ENCODE data around the gene TSPAN31. TPM values are rescaled to one million over a fixed set of nuclear protein-coding genes. Genes with fewer than 3 reads are reported as not detected.

Gene TSPAN31
- total RNA-seq, 1 donor from 2014 or later: 72.0 TPM

GRCh38 chr12:57795354-57795753 lies 50.5 kb downstream of the TSPAN31 start:
- DNase-seq: no peak

- no peak for DNase-seq
Observed at GRCh38 chr12:57796996-57797395, 52.2 kb downstream of the TSPAN31 start.

GRCh38 chr12:57797933-57798332 lies 53.1 kb downstream of the TSPAN31 start:
- no peak for DNase-seq

Other genes with a start within 250 kb of the TSPAN31 start
- gene DDIT3, start 224.5 kb upstream of the TSPAN31 start, total RNA-seq: 7.5 and 11.4 TPM in 2 replicates
- gene MBD6, start 222.2 kb upstream of the TSPAN31 start, total RNA-seq: 12.8 and 17.0 TPM in 2 replicates
- gene DCTN2, start 197.8 kb upstream of the TSPAN31 start, total RNA-seq: 109 and 113 TPM in 2 replicates
- 0.09 and 0.17 TPM in 2 replicates for gene KIF5A, start 195.0 kb upstream of the TSPAN31 start, total RNA-seq
- 10.2 and 15.4 TPM in 2 replicates for gene PIP4K2C, start 153.8 kb upstream of the TSPAN31 start, total RNA-seq
- 1.9 and 2.4 TPM in 2 replicates for gene DTX3, start 140.2 kb upstream of the TSPAN31 start, total RNA-seq
- gene ARHGEF25, start 133.6 kb upstream of the TSPAN31 start, total RNA-seq: 0.68 and 0.74 TPM in 2 replicates
- gene B4GALNT1, start 111.8 kb upstream of the TSPAN31 start, total RNA-seq: 0.14 TPM in 1 of 2 replicates, not detected in the other
- gene OS9, start 50.9 kb upstream of the TSPAN31 start, total RNA-seq: 284 and 481 TPM in 2 replicates
- gene AGAP2, start 6.3 kb upstream of the TSPAN31 start, total RNA-seq: under 0.01 and 0.19 TPM in 2 replicates
- 147 and 154 TPM in 2 replicates for gene CDK4, start 7.3 kb downstream of the TSPAN31 start, total RNA-seq
- gene MARCHF9, start 10.1 kb downstream of the TSPAN31 start, total RNA-seq: 3.4 and 4.1 TPM in 2 replicates
- 0.17 and 0.47 TPM in 2 replicates for gene CYP27B1, start 22.0 kb downstream of the TSPAN31 start, total RNA-seq
- gene METTL1, start 27.1 kb downstream of the TSPAN31 start, total RNA-seq: 3.6 and 3.7 TPM in 2 replicates
- 3.3 and 4.3 TPM in 2 replicates for gene EEF1AKMT3, start 27.6 kb downstream of the TSPAN31 start, total RNA-seq
- 23.0 and 27.5 TPM in 2 replicates for gene TSFM, start 37.7 kb downstream of the TSPAN31 start, total RNA-seq
- gene AVIL, start 73.7 kb downstream of the TSPAN31 start, total RNA-seq: 2.7 and 4.4 TPM in 2 replicates
- 85.4 and 140 TPM in 2 replicates for gene CTDSP2, start 101.7 kb downstream of the TSPAN31 start, total RNA-seq
- 12.7 and 25.5 TPM in 2 replicates for gene ATP23, start 196.5 kb downstream of the TSPAN31 start, total RNA-seq

All from dermis blood vessel endothelial cell (primary cell).